ENCODE measurements around the gene TIMP2. TPM values are rescaled to one million over a fixed set of nuclear protein-coding genes. Genes with fewer than 3 reads are reported as not detected.

TIMP2 gene
- total RNA-seq, 1 donor from 2014 or later = 535 TPM

GRCh38 chr17:78857266-78857665 lies 67.9 kb downstream of the TIMP2 start:
- no peak overlapping the region for H3K27ac Mint-ChIP-seq (ENCODE audit: unreplicated experiment)
- H3K4me3 Mint-ChIP-seq (ENCODE audit: unreplicated experiment) = no peak overlapping the region
- no peak for TF ChIP-seq CTCF (IDR thresholded peaks at IDR 0.05)
- peaks cover 19% of the 10 kb centered on the region for H3K36me3 Mint-ChIP-seq (ENCODE audit: low read depth)
- no peaks in the 10 kb centered on the region for H3K27me3 Mint-ChIP-seq (ENCODE audit: low read depth)
- DNase-seq (ENCODE audit: low spot score) = no peak
- H3K4me1 Mint-ChIP-seq (ENCODE audit: low read depth) = peaks cover 14% of the 10 kb centered on the region
- no peaks in the 10 kb centered on the region for H3K9me3 Mint-ChIP-seq (ENCODE audit: low read depth)

- no peak for DNase-seq (ENCODE audit: low spot score)
- no peak for TF ChIP-seq CTCF (IDR thresholded peaks at IDR 0.05)
- Mint-ChIP-seq H3K27ac (ENCODE audit: unreplicated experiment) (no peak overlapping the region), H3K4me1 (ENCODE audit: low read depth) (no peaks in the 10 kb centered on the region), H3K4me3 (ENCODE audit: unreplicated experiment) (no peak overlapping the region), H3K36me3 (ENCODE audit: low read depth) (peaks cover 18% of the 10 kb centered on the region), H3K9me3 (ENCODE audit: low read depth) (no peaks in the 10 kb centered on the region), H3K27me3 (ENCODE audit: low read depth) (no peaks in the 10 kb centered on the region)
Observed at GRCh38 chr17:78855561-78856165, 69.5 kb downstream of the TIMP2 start.

DNA sequence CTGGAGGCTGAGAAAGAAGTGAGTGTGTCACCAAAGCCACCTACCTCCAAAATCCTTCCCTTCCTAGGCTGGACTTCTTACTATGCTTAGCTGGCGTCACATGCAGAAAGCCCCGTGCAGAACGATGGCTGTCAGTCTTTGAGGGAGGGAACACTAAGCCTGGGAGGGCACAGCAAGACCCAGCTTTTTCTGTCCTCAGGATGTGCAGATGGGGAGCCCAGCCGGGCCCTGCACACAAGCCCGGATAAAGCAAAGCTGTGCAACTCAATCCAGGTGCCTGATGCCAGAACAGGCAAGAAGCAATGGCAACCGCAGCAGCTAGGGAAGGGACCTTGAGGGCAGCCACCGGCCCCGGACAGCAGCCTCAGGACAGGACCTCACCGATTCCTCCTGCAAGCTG lies 70.7 kb downstream of the TIMP2 start:
- H3K36me3 Mint-ChIP-seq (ENCODE audit: low read depth) = peaks cover 17% of the 10 kb centered on the region
- peak overlapping the region; percentile 36 for H3K27ac Mint-ChIP-seq (ENCODE audit: unreplicated experiment)
- TF ChIP-seq CTCF (IDR thresholded peaks at IDR 0.05) = no peak
- no peaks in the 10 kb centered on the region for H3K27me3 Mint-ChIP-seq (ENCODE audit: low read depth)
- no peak overlapping the region for H3K4me3 Mint-ChIP-seq (ENCODE audit: unreplicated experiment)
- H3K9me3 Mint-ChIP-seq (ENCODE audit: low read depth) = no peaks in the 10 kb centered on the region
- no peaks in the 10 kb centered on the region for H3K4me1 Mint-ChIP-seq (ENCODE audit: low read depth)
- no peak for DNase-seq (ENCODE audit: low spot score)

- no peak for TF ChIP-seq CTCF (IDR thresholded peaks at IDR 0.05)
- H3K36me3 Mint-ChIP-seq (ENCODE audit: low read depth) = peaks cover 17% of the 10 kb centered on the region
Observed at GRCh38 chr17:78853926-78854394, 71.2 kb downstream of the TIMP2 start.

DNA sequence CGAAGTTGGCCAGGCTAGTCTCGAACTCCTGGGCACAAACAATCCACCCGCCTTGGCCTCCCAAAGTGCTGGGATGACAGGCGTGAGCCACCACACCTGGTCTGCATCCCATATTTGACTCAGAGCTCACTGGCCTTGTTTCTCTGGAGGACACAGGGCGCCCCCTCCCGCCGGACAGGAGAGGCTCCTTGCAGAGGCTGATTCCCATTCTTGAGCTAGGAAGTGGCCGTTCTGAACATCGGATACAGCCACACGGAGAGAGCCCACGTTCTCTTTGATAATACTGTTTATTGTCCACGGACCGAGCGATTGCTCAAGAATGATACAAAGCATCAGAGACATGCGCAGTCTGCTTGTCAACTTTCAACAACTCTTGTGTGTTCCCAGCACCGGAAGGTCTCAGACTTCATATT lies 72.5 kb downstream of the TIMP2 start:
- no peak for TF ChIP-seq CTCF (IDR thresholded peaks at IDR 0.05)
- Mint-ChIP-seq H3K4me3 (ENCODE audit: unreplicated experiment) (no peak overlapping the region), H3K9me3 (ENCODE audit: low read depth) (no peaks in the 10 kb centered on the region), H3K4me1 (ENCODE audit: low read depth) (no peaks in the 10 kb centered on the region), H3K27me3 (ENCODE audit: low read depth) (no peaks in the 10 kb centered on the region), H3K36me3 (ENCODE audit: low read depth) (peaks cover 15% of the 10 kb centered on the region), H3K27ac (ENCODE audit: unreplicated experiment) (no peak overlapping the region)
- no peak for DNase-seq (ENCODE audit: low spot score)

More at GRCh38 chr17:78853926-78854394, 71.2 kb downstream of the TIMP2 start:
- no peak for DNase-seq (ENCODE audit: low spot score)
- Mint-ChIP-seq H3K27ac (ENCODE audit: unreplicated experiment) (no peak overlapping the region), H3K4me3 (ENCODE audit: unreplicated experiment) (no peak overlapping the region), H3K9me3 (ENCODE audit: low read depth) (no peaks in the 10 kb centered on the region), H3K27me3 (ENCODE audit: low read depth) (no peaks in the 10 kb centered on the region), H3K4me1 (ENCODE audit: low read depth) (no peaks in the 10 kb centered on the region)
